ENCODE measurements around the gene TTC39C. TPM values are rescaled to one million over a fixed set of nuclear protein-coding genes. Genes with fewer than 3 reads are reported as not detected.

Gene TTC39C
- total and polyA plus RNA-seq, 2 of the 8 experiments (the other 6 are each of a cell fraction or from before 2014, with no cell fraction given): 8.1 to 79.1 TPM

GRCh38 chr18:24089515-24090337 lies 75.2 kb downstream of the TTC39C start (continued):
- no peak for TF ChIP-seq TCF12 (IDR thresholded peaks at IDR 0.05; ENCODE audit: low read depth, low read length)
- TF ChIP-seq POLR2AphosphoS5 (IDR thresholded peaks at IDR 0.05; ENCODE audit: low read depth, low read length): no peak
- TF ChIP-seq SIN3A (conservative IDR thresholded peaks at IDR 0.05 in 1 of 2, IDR thresholded peaks at IDR 0.05 in 1 of 2; ENCODE audit: low read depth in 1 of 2, low read length in 2 of 2): no peak

All from H1 (cell line).